ENCODE data around the gene MTMR4.
A peak's percentile ranks its signal among the peaks of the same experiment; 100 is the strongest.
"Not testable (repeated sequence)": the region's sequence is repeated elsewhere in the genome, so short reads cannot be mapped to it uniquely, and the experiment has no call there.

The MTMR4 gene

GRCh38 chr17:58525239-58525638 lies 10.8 kb upstream of the MTMR4 start:
- no peak for DNase-seq (ENCODE audit: low spot score)

DNA sequence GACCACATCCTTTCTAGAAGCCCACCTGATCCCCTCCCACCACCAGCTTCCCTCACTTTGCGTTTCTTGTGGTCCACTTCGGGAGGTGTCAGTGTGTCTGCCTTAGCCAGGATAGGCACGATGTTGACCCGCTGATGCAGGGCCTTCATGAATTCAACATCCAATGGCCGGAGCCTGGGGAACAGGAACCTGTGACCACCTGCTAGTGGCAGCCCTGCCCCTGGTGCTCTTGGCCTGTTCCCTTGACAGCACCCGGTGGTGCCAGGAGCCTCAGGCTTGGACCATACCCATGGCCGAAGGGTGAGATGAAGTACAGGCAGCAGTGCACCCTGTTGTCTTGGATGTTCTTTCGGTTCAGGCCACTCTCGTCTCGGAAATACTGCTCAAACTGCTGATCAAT lies 7.2 kb upstream of the MTMR4 start:
- no peak for DNase-seq (ENCODE audit: low spot score)

DNA sequence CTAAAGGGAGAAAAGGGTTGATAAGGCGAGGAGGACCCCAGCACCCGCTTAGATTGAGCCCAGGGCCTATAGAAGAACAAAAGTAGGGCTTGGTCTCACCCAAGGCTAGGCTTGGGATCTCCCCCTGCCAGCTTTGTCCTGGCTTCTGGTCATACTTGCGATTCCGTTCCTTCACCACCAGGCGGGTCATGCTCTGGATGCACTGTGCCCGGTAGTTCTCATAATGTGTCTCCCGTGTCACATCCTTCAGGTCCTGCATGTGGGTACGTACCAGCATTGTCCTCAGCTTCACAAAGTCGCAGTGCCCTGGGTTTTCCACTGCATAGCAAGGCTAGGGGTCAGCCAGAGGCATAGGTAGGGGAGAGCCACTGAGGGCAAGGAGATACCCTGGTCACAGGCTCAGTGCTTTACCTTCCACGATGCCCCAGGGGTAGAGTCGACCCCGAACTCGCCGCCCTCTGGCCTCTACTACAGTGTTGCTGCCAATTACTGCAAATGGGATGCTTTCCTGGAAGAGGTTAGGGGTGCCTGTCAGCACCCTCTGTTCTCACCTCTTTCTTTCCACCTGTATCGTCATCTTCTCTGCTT lies 6.5 kb upstream of the MTMR4 start:
- DNase-seq (ENCODE audit: low spot score), result peak; percentile 45

- peak; percentile 100 for DNase-seq (ENCODE audit: low spot score)
Observed at GRCh38 chr17:58517928-58518609, 3.6 kb upstream of the MTMR4 start.

GRCh38 chr17:58517378-58517927 lies 3.0 kb upstream of the MTMR4 start:
- no peak for DNase-seq (ENCODE audit: low spot score)

- DNase-seq (ENCODE audit: low spot score), result peak; percentile 11
Observed at GRCh38 chr17:58516644-58517377, 2.4 kb upstream of the MTMR4 start.

DNA sequence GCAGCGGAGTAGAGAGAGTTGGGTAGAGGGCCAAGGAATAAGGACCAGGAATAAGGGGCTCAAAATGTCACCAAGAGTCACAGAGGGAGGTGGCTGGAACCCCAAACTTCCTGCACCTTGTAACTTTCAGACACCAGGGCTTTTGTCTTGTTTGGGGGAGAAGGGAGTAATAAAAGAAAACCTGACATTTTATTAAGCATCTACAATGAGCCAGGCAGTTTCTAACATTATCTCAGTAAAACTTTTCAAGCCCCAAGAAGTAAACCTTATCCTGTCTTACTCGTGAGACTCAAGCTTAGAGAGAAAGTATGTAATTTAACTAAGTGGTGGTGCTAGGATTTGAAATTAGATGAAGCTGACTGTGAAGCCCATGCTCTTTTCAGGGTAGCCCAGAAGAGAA lies 848 bp upstream of the MTMR4 start:
- DNase-seq (ENCODE audit: low spot score), result no peak

DNA sequence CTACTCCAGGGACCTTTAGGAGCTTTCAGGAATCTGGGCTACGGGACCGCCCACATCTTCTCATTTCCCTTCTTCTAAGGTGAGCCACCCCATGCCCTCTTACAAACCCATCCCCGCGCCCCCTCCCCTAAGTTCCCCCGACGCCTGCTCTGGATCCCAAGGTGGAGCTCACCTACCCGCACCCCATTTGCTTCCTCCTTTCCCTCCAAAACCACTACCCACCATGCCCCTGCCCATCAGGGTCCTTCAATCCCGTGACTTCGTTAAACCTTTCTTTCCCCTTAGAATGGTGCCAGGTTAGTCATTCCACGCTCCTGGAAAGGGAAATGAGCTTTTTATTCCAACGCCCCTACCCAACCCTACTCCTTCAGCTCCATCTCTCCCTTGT lies 326 bp upstream of the MTMR4 start:
- no peak for DNase-seq (ENCODE audit: low spot score)

GRCh38 chr17:58513267-58513964 lies 1.0 kb downstream of the MTMR4 start:
- DNase-seq (ENCODE audit: low spot score), result peak; percentile 8

DNA sequence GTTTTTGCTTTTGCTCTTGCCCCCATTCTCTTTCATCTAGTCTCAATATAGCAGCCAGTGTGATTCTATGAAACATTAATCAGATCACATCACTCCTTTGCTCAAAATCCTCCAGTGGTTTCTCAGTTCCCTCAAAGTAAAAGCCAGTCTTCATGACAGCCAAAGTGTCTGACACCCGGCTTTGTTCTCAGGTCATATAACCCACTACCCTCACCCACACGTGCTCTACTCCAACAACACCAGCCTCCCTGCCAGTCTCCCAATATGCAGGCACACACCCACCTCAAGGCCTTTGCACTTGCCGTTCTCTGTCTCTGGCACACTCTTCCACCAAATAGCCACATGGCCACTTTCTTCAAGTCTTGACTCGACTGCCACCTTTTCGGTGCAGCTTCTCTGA lies 4.4 kb downstream of the MTMR4 start:
- no peak for DNase-seq (ENCODE audit: low spot score)

DNA sequence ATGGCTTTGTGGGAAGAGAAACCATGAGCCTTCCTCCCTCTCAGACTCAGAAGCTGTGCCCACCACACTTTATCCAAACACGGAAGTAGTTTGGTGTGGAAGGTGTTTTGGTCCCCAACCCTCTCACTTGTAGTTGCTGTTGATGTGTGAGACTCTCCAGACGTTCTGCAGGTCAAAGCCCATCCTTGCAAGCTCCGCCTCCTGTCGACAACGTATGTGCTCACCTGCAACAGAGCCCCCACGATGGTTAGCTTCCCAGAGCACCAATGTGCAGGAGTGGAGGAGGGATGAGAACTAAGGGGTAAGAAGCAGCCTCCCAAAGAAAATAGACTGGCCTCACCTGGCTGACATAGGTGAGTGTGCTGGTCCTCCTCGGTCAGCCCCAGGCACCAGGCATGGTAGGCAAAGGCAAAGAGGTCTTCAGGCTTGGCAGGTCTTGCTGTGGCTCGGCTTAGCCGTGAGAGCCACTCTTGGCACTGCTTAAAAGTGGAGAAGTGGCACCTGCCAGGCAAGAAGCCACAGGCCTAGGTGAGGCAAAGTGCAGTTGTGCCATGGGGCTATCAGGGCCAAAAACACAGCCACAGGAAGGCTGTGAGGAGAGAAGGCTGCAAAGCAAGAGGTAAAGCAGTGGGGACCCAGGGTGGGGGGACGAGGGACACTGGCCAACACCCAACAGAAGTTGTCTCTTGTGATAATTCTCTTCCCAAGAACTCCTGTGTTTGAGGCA lies 5.9 kb downstream of the MTMR4 start:
- DNase-seq (ENCODE audit: low spot score), result no peak

DNA sequence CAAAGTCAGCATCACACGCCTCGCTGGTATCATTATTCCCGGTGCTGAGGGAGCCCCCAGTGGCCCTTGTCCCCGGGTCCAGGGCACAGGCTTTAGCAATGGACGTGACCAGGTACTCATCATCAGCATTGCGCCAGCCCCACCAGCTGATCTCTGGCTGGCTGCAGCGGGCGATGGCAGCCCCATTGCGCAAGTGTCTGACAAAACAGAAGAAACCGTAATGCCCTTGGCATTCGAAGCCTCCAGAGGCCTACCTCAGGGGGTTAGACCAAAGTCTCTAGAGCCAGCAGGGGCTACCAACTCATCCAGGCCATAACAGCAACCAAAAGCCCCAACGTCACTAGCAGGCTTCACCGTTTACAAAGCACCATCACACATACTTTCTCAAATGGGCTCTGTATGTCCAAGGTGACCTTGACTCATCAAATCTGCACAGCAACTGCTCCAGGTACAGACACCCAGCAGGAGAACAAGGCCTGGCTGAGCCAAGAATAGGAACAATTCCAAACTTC lies 7.3 kb downstream of the MTMR4 start:
- DNase-seq (ENCODE audit: low spot score), result no peak

- no peak for DNase-seq (ENCODE audit: low spot score)
Observed at GRCh38 chr17:58506354-58507080, 7.9 kb downstream of the MTMR4 start.

DNA sequence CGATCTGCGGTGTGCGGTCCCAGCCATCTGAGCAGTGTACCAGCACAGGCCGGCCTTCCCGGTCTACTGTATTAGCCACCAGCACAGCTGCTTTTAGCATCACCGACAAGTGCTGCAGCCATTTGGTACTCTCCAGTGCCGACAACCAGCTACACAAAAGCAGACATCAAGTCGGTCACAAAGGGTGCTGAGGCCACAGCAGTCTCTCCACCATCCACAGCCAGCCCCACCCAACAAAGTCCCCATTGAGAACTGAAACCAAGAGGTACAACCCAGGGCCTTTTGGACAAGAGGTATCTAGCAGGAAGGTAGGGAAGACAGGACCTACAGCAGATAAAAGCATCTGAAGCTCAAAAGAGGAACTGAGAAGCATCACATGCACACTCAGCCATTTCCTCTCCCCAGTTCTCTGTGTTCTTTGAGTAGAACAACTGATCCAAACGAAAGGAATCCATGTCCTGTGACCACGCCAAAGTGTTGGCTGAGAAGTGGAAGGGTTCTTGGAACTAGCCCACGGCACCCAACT lies 9.5 kb downstream of the MTMR4 start:
- DNase-seq (ENCODE audit: low spot score), result no peak

DNA sequence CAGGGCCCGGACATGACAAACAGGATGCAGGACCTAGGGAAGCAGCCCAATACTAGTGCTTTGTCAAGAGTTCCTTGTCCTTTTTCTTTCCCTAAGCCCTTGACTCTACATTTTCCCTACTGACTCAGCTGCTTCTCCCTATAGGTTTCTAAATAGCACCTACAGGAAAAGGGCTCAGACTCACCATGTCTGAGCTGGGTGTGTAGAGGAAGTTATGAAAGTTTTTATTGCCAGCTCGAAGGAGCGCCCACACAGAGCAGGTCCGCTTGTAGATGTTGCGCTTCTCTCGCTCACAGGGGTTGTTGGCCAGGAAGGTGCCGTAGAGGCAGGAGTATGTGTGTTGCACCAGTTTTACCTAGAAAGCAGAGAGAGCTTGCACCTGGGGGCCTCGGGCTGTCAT lies 10.6 kb downstream of the MTMR4 start:
- no peak for DNase-seq (ENCODE audit: low spot score)

DNA sequence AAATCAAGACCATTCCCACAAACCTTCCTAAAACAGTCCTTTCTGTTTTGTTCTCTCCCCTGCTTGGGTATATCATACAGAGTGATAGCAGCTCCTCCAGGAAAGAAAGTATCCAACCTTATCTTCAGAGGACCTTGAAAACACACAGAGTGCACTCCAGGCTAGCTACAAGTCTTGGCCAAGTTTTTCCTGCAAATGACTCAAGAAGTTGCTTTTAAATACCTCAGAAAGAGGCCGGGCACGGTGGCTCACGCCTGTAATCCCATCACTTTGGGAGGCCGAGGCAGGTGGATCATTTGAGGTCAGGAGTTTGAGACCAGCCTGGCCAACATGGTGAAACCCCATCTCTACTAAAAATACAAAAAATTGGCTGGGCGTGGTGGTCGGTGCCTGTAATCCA lies 11.3 kb downstream of the MTMR4 start:
- DNase-seq (ENCODE audit: low spot score), result not testable (repeated sequence)

- no peak for DNase-seq (ENCODE audit: low spot score)
Observed at GRCh38 chr17:58501451-58501850, 13.0 kb downstream of the MTMR4 start.

DNA sequence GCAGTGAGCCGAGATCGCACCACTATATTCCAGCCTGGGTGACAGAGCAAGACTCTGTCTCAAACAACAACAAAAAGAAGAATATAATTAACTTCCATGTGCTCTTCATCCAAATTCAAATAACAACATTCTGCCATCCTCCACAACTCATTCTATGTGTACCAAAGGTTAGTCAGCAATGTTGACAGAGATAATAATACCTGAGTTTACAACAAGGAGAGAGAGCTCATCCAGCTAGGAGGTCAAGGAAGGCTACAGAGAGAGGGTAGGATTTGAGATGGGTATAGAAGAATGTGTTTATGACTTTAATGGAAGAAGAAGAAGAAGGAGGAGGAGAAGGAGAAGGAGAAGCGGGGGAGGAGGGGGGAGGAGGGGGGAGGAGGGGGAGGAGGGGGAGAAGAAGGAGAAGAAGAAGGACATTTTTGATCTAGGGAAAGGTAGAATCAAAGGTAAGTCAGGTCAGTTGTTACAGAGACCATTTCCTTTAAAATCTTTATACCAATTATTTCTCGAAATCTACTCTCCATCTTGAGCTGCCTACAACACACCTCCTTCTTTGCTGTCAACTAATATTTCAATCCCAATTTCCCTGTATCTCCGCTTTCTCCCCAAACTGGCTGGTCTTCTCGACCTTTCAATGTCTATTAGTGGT lies 16.1 kb downstream of the MTMR4 start:
- DNase-seq (ENCODE audit: low spot score), result no peak

GRCh38 chr17:58493506-58493905 lies 20.9 kb downstream of the MTMR4 start:
- no peak for DNase-seq (ENCODE audit: low spot score)
